GM23248 (cell line): ENCODE measurements around the gene ARHGEF1. TPM values are rescaled to one million over a fixed set of nuclear protein-coding genes. Genes with fewer than 3 reads are reported as not detected.
A peak's percentile ranks its signal among the peaks of the same experiment; 100 is the strongest.

Source experiments
- DNase-seq: peaks from one replicate; pipeline ENCODE4 v3.0.0-alpha.2; 2015
- H2AFZ ChIP-seq: fragments of 200-600 bp; sonication (generic); 2 replicates; pipeline ENCODE4 v1.6.1; 2016; ENCODE audit warnings: antibody characterized with exemption
- H3F3A ChIP-seq: fragments of 200-600 bp; sonication (generic); 2 replicates; pipeline ENCODE4 v1.6.1; 2016; ENCODE audit warnings: mild to moderate bottlenecking, antibody characterized with exemption, mixed run types; ENCODE audit not compliant: insufficient read depth
- H3K27ac ChIP-seq: fragments of 200-600 bp; sonication (generic); 2 replicates; pipeline ENCODE4 v1.5.1; 2016; ENCODE audit warnings: mild to moderate bottlenecking
- H3K27me3 ChIP-seq: fragments of 200-600 bp; sonication (generic); replicated peaks from 2 replicates; pipeline ENCODE4 v1.6.1; 2016; ENCODE audit warnings: mild to moderate bottlenecking; ENCODE audit not compliant: insufficient read depth
- H3K36me3 ChIP-seq: fragments of 200-600 bp; sonication (generic); 2 replicates; pipeline ENCODE4 v1.6.1; 2016; ENCODE audit warnings: low read depth, mild to moderate bottlenecking
- H3K4me1 ChIP-seq: fragments of 200-600 bp; sonication (generic); 2 replicates; pipeline ENCODE4 v1.6.1; 2016; ENCODE audit warnings: mild to moderate bottlenecking; ENCODE audit not compliant: insufficient read depth
- H3K4me2 ChIP-seq: fragments of 200-600 bp; sonication (generic); one replicate; pipeline ENCODE4 v1.6.1; 2016; ENCODE audit warnings: mild to moderate bottlenecking; ENCODE audit not compliant: unreplicated experiment
- H3K4me3 ChIP-seq: fragments of 200-600 bp; sonication (generic); 2 replicates; pipeline ENCODE4 v1.5.1; 2016; ENCODE audit warnings: mild to moderate bottlenecking
- H3K79me2 ChIP-seq: fragments of 200-600 bp; sonication (generic); 2 replicates; pipeline ENCODE4 v1.6.1; 2016; ENCODE audit warnings: mild to moderate bottlenecking; ENCODE audit not compliant: insufficient read depth
- H3K9ac ChIP-seq: fragments of 200-600 bp; sonication (generic); 2 replicates; pipeline ENCODE4 v1.6.1; 2016; ENCODE audit warnings: mild to moderate bottlenecking
- H3K9me2 ChIP-seq: fragments of 200-600 bp; sonication (generic); 2 replicates; pipeline ENCODE4 v1.6.1; 2016; ENCODE audit warnings: mixed run types, mild to moderate bottlenecking, moderate library complexity; ENCODE audit not compliant: insufficient read depth
- H3K9me3 ChIP-seq: fragments of 200-600 bp; sonication (generic); one replicate; pipeline ENCODE4 v1.6.1; 2017; ENCODE audit warnings: low read depth
- H4K20me1 ChIP-seq: fragments of 200-600 bp; sonication (generic); 2 replicates; pipeline ENCODE4 v1.6.0; 2016; ENCODE audit not compliant: insufficient read depth
- EZH2 ChIP-seq: fragments of 200-600 bp; sonication (generic); IDR thresholded peaks from 2 replicates; pipeline ENCODE4 v1.6.1; 2018; ENCODE audit warnings: antibody characterized with exemption, mild to moderate bottlenecking; ENCODE audit not compliant: insufficient read depth, poor library complexity, severe bottlenecking
- EZH2phosphoT487 ChIP-seq: fragments of 200-600 bp; sonication (generic); IDR thresholded peaks from 2 replicates; pipeline ENCODE4 v1.6.1; 2018; ENCODE audit warnings: antibody characterized with exemption, moderate library complexity, mild to moderate bottlenecking, low read depth; ENCODE audit not compliant: insufficient read depth
- WGBS, 2 experiments: methylation state at CpG; one replicate each; pipeline ENCODE4 v1.1.6; 2015 to 2017; ENCODE audit warnings: low lambda C conversion rate in 2 of 2, low coverage in 1 of 2; ENCODE audit errors: missing lambda C conversion rate in 2 of 2; 5-methylcytosine and 5-hydroxymethylcytosine counted together
- in situ Hi-C: fragments of 300-500 bp; cut with MboI; formaldehyde crosslinking; loops from 2 replicates; pipeline ENCODE4 v1.15.0; 2020
- polyA plus RNA-seq: library from polyadenylated mRNA; unstranded; fragments of >200 nt; fragmentation: Nextera tagmentation; extraction: Ambion mirVana; gene quantifications from 2 replicates; pipeline ENCODE4 v1.2.1, GENCODE V29; 2016
- total RNA-seq: library from RNA; depleted of rRNA; stranded (reverse); fragments of >200 nt; shearing (Covaris generic); gene quantifications from 2 replicates; pipeline ENCODE4 v1.2.3, GENCODE V29; 2014

ARHGEF1 gene
- total and polyA plus RNA-seq, 2 experiments from 2014 or later = 46.2 to 49.6 TPM

DNA sequence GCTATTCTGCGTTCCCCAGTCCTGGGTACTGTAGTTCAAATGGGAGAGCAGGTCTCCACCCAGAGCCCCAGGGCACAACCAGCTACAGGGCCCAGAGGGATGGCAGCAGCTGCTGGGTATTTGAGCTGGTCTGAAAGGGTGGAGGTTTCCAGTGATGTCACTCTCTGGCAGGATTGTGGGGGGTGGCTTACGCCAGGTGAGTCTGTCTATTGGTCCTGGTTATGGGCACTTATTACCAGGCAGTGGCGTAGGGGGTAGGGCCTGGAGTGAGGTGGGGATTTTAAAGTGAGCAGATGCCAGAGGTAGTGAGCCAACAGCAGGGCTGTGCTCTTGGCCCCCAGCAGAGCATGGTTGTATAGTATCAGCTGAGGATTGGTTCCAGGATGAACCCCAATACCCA, 16.7 kb upstream of the ARHGEF1 start:
- Histone ChIP-seq H3K36me3 (peaks cover 78% of the 10 kb centered on the region), H2AFZ (no peak overlapping the region), H3K27ac (no peak overlapping the region; the same call in 1 of the 2 replicates), H3K4me3 (no peak overlapping the region), H3K79me2 (peaks cover 74% of the 10 kb centered on the region), H3F3A (peaks cover 85% of the 10 kb centered on the region), H3K4me1 (peaks cover 23% of the 10 kb centered on the region), H3K9me3 (no peaks in the 10 kb centered on the region), H3K9me2 (no peaks in the 10 kb centered on the region), H3K4me2 (no peak overlapping the region), H4K20me1 (peaks cover 28% of the 10 kb centered on the region; the same call in 1 of the 2 replicates), H3K27me3 (no peaks in the 10 kb centered on the region), H3K9ac (peak overlapping the region; percentile 29)
- WGBS, 2 experiments = 81 to 87% methylated on average over 3 of the region's 3 CpGs
- TF ChIP-seq EZH2 (no peak), EZH2phosphoT487 (no peak)
- in situ Hi-C loops = no loop called here
- DNase-seq = no peak

DNA sequence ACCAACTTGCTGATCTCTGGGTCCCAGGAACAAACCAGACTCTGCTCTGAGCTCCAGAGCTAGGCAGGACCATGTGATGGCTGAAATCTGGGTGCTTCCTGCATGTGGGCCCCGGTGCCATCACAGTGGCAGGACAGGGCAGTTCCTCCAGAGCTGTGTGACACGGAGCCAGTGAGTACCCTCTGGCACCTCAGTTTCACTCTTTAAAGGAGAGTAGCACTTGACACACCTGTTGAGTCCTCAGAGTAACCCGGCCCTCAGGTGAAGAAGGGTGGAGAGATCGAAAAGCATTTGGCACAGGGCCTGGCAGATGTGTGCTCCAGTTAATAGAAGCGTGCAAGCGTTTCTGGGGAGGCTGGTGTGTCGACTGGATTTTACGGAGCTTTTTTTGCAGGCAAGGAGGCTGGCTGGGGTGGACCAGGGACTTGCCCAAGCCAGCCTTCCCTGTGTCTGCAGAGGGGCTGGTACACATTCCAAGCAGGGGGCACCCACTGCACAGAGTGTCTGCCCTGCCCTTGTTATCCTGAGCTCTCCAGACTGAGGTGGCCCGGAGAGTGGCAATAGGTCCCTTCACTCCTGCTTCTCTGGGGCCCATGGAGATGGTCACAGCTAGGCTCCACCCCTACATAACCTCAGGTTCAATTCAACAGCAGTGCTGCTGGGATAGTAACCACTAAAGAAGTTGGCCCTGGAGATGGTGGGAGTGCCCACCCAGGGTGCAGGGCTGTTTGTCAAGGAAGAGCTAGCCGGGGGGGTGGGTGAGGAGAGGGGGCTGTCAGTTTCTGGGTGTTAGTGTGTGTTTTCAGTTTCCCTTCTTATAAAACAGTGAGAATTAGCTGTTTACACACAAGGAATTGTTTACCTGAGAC, 14.6 kb upstream of the ARHGEF1 start:
- no peaks in the 10 kb centered on the region for H3K9me3 ChIP-seq
- peaks cover 19% of the 10 kb centered on the region; the same call in 1 of the 2 replicates for H4K20me1 ChIP-seq
- WGBS, 2 experiments = 84 to 85% methylated on average over 10 of the region's 10 CpGs
- no peak overlapping the region for H3K27ac ChIP-seq
- H3K9ac ChIP-seq = peak overlapping the region; percentile 34
- H3K36me3 ChIP-seq = peaks cover 64% of the 10 kb centered on the region
- no peak overlapping the region for H3K4me3 ChIP-seq
- TF ChIP-seq EZH2phosphoT487 = no peak
- no peaks in the 10 kb centered on the region for H3K9me2 ChIP-seq
- H3F3A ChIP-seq = peaks cover 90% of the 10 kb centered on the region
- 0 out of 2 replicates have a peak, but pooled peaks cover 2% of the 10 kb centered on the region for H3K4me1 ChIP-seq
- H3K79me2 ChIP-seq = peaks cover 54% of the 10 kb centered on the region
- H3K27me3 ChIP-seq = no peaks in the 10 kb centered on the region
- no peak for DNase-seq
- no peak overlapping the region for H3K4me2 ChIP-seq
- H2AFZ ChIP-seq = no peak overlapping the region
- in situ Hi-C loops = no loop called here

DNA sequence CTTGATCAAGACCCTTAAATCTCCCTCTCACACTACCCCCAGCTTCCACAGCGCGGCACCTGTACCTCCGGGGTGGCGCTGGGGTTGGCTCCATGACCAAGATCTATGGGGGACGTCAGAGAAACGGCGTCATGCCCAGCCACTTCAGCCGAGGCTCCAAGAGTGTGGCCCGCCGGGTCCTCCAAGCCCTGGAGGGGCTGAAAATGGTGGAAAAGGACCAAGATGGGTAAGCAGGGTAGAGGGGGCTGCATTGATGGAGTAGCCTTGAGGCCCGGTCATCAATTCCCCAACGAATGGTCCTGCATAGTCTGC, 14.0 kb upstream of the ARHGEF1 start:
- Histone ChIP-seq H3K27me3 (no peaks in the 10 kb centered on the region), H3K27ac (no peak overlapping the region), H3K4me1 (no peaks in the 10 kb centered on the region), H3K36me3 (peaks cover 60% of the 10 kb centered on the region), H3K79me2 (peaks cover 48% of the 10 kb centered on the region), H2AFZ (no peak overlapping the region), H3K9ac (no peak overlapping the region), H3K9me3 (no peaks in the 10 kb centered on the region), H3K4me3 (no peak overlapping the region), H3K4me2 (no peak overlapping the region), H4K20me1 (peaks cover 18% of the 10 kb centered on the region; the same call in 1 of the 2 replicates), H3F3A (peaks cover 95% of the 10 kb centered on the region), H3K9me2 (no peaks in the 10 kb centered on the region)
- TF ChIP-seq EZH2 (no peak), EZH2phosphoT487 (no peak)
- in situ Hi-C loops = no loop called here
- no peak for DNase-seq
- 81 to 83% methylated on average over 12 of the region's 12 CpGs for WGBS, 2 experiments

DNA sequence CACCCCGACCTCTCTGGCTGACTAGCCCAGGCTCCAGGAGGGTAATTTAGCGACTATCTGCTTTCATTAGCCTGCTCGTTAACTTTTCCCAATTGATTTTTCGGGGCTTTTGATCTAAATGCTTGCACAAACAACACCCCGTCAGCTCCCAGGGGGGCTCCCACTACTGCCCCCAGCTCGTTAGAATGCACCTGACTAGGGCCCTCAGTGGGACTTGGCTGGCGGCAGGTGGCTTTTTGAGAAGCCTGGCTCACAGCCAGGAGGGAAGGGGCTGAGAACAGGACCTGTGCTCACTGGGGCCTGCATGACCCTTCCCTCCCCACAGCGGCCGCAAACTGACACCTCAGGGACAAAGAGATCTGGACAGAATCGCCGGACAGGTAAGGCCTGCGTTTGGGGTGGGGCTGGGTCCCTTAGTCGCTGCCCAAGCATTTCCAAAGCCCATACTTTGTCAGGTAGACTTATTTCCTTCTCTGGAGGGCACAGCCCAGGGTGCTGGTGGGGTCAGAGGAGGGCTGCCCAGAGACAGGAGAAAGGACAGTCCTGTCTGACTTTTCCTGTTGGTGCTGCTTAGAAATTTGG, 13.5 kb upstream of the ARHGEF1 start:
- Histone ChIP-seq H3K9me2 (no peaks in the 10 kb centered on the region), H3F3A (peaks cover 90% of the 10 kb centered on the region), H3K27me3 (no peaks in the 10 kb centered on the region), H3K27ac (peak overlapping the region; percentile 19; the same call in 1 of the 2 replicates), H3K79me2 (peaks cover 43% of the 10 kb centered on the region), H3K9ac (peak overlapping the region; percentile 5; the same call in 1 of the 2 replicates), H4K20me1 (peaks cover 13% of the 10 kb centered on the region; the same call in 1 of the 2 replicates), H3K4me2 (no peak overlapping the region), H3K36me3 (peaks cover 55% of the 10 kb centered on the region), H3K4me3 (no peak overlapping the region), H3K4me1 (no peaks in the 10 kb centered on the region), H2AFZ (no peak overlapping the region), H3K9me3 (no peaks in the 10 kb centered on the region)
- TF ChIP-seq EZH2 = no peak
- TF ChIP-seq EZH2phosphoT487 = no peak
- DNase-seq = no peak
- WGBS, 2 experiments = 95% methylated on average over 13 of the region's 13 CpGs
- in situ Hi-C loops = no loop called here
